Fibroblast of mammary gland (primary cell): ENCODE results near the gene DDA1.

Source experiments
- DNase-seq: peaks from one replicate; pipeline ENCODE4 v3.0.0-alpha.2; 2010; ENCODE audit warnings: low read depth
- H3K4me3 ChIP-seq: 2 replicates; pipeline ENCODE4 v1.5.1; 2011; ENCODE audit warnings: low read depth, mild to moderate bottlenecking, low read length, moderate library complexity; ENCODE audit not compliant: control insufficient read depth
- TF ChIP-seq, protein P1 (sequence below): conservative IDR thresholded peaks from 2 replicates; pipeline ENCODE4 v1.5.1; 2011; ENCODE audit warnings: low read depth, low read length, inconsistent platforms; ENCODE audit not compliant: control insufficient read depth, insufficient read depth

Gene DDA1

DNA sequence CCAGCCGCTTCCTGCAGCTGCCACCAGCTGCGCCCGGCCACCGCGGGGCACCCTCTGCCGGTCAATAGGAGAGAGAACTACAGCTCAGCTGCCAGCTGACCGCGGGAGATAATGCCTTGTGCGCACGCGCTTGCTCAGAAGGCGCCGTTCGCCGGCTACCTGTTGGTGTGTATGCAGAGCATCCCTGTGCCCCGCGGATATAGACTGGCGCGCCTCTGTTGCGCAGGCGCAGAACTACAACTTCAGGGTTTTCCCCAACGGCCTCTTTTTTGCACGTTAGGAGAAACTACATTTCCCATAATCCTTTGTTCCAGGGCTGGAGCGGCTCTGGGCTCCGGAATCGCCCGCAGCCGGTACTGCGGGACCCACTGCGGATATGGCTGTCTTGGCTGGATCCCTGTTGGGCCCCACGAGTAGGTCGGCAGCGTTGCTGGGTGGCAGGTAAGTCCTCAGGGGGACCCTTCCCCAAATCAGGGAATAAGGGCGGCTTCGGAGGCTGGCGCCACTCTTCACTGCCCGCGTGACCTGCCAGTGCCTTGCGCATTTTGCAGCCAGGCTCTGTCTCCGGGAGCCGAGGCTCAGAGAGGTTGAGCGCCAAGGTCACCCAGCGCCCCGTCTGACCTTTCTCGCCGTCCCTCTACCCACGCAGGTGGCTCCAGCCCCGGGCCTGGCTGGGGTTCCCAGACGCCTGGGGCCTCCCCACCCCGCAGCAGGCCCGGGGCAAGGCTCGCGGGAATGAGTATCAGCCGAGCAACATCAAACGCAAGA lies 3.7 kb upstream of the DDA1 start, which contains the start of gene MRPL34:
Gene MRPL34, plus strand, starts transcription at position 356 of the 768 bp plus-strand sequence. Its CDS starts 21 bp downstream, at position 377.
- DNase-seq, result peak; percentile 98
- H3K4me3 ChIP-seq, result peak within 1 kb of the TSS; percentile 78
- TF ChIP-seq, protein P1, sequence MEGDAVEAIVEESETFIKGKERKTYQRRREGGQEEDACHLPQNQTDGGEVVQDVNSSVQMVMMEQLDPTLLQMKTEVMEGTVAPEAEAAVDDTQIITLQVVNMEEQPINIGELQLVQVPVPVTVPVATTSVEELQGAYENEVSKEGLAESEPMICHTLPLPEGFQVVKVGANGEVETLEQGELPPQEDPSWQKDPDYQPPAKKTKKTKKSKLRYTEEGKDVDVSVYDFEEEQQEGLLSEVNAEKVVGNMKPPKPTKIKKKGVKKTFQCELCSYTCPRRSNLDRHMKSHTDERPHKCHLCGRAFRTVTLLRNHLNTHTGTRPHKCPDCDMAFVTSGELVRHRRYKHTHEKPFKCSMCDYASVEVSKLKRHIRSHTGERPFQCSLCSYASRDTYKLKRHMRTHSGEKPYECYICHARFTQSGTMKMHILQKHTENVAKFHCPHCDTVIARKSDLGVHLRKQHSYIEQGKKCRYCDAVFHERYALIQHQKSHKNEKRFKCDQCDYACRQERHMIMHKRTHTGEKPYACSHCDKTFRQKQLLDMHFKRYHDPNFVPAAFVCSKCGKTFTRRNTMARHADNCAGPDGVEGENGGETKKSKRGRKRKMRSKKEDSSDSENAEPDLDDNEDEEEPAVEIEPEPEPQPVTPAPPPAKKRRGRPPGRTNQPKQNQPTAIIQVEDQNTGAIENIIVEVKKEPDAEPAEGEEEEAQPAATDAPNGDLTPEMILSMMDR, result peak; percentile 57

DNA sequence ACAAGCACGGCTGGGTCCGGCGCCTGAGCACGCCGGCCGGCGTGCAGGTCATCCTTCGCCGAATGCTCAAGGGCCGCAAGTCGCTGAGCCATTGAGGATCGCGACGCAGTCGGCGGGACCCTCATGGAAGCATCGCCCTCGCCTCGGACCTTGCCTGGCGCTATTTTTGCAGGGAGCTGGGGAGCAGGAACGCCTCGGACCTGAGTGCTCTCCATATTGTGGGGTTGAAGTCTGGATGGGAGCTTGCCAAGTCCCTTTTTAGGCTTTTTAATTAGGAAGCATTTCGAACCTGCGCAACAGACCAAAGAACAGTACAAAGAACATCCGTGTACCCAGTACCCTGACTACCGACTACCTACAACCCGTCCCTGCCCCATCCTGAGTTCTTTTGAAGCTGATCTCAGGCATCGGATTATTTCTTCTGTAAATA lies 3.1 kb upstream of the DDA1 start:
- TF ChIP-seq, protein P1, result no peak
- peak overlapping the region; percentile 78 for H3K4me3 ChIP-seq
- DNase-seq, result no peak

DNA sequence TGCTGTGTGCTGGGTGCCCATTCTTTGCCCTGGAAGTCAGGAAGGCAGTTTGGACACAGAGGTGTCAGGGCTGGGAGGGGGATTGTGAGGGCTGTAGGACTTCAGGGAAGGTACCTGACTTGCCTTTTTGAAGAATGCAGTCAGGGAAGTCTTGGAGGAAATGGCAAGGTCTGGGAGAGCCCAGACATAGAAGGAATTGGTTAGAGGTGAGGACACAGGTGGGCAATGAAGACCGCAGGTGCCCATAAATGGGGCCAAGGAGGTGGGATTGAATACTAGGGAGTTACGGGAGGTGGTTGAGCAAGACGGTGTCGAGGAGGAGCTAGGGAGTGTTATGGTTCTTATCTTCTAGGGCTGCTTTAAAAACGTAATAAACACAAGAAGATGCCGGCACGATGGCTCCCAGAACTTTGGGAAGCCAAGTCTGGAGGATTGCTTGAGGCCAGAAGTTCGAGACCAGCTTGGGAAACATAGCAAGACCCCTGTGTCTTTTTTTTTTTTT lies 1.4 kb upstream of the DDA1 start:
- TF ChIP-seq, protein P1, result no peak
- no peak overlapping the region for H3K4me3 ChIP-seq

DNA sequence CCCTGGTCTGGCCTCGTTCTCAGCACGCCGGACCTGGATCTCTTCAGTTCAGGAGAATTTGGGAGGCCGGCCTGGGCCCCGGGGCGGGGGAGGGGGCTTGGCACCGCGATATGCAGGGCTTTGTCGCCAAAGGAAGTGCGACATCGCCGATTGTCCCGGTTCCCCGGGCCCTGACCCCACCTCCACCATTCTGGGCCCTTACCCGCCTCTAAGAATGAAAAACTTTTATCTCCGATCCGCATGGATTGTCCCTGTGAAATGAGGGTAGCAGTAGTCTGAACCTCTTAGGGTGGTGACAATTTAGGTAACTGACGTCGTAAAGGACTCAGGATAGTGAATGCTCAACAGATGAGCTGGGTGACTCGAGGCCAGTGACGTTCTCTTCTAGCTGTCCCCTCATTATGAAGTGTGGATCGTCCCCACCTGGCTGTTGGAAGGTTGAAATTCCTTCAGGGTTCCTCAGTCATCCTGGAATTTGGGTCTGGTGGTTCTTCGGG lies 650 bp downstream of the DDA1 start:
- H3K4me3 ChIP-seq, result peak overlapping the region; percentile 92
- TF ChIP-seq, protein P1, result no peak
- no peak for DNase-seq

More for the DNA sequence above, 1.4 kb upstream of the DDA1 start:
- DNase-seq, result no peak

DNA sequence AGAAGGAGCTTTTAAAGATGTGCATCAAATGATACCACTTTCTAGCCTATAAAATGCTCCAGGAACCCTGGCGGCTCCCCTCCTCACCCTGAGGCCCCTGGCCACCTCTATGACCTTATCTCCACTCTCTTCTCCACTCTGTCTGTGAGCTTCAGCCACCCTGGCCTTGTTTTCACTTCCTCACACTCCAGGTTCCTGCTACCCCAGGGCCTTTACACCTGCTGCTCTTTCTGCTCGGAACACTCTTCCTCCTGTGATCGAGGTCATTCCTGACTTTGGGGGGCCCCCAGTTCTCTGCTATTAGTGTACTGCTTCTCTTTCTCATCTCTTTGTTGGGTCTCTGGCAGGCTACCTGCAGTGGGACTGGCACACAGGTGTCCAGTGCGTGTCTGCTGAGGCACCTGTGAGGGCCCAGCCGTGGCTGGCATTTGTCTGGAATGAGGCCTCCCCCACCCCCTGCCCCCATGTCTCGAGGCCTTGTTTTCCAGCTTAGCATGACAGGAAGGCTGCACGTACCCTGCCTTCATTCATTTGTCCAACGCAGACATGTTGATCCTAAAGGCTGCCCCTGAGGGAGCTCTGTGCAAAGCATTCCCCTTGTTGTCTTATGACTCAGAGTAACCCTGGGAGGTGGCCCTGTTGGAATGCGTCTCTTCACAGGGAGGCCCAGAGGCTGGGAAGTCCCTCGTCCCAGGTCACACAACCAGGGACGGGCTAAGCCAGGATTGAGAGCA lies 2.3 kb downstream of the DDA1 start:
- peak; percentile 66 for DNase-seq
- no peak overlapping the region for H3K4me3 ChIP-seq
- TF ChIP-seq, protein P1, result no peak

DNA sequence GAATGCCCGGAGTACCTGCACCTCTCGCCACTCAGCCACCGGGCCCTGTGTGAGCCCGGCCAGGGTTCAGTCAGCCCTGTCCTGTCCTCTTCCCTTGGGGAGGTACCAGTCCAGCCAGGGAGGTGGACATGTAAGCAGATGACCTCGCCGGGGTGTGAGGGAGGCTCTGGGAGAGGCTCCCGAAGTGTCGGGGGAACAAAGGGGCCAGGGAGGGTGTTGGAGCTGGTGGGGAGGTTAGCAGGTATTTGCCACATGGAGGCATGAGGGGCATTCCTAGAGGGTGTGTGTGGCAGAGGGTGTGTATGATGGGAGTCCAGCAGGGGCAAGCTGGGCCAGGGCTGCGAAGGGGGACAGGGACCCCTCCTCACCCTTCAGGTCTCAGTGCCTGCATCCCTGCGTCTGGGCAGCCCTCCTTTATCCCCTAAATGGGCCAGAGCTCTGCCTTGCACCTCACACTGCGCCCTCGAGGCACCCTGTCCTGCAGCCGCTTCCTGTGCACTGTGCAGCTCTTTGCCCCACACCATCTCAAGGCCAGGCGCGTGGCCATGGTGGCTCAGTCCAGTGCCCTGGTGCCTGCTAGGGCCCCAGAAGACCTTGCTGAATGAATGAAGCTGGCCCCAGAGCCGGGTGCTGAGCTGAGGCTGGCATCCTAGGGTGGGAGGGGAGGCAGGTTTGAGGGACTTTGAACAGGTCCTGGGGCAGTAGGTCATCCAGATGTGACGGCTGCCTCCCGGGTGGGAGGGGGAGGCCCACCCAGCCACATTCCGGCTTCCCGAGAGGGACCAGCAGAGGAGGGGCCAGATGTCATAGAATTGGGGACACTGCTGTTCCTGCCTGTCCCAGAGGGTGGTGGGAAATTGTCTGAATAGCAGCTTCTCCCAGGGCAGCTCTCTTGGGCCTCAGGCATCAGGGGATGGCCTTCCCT lies 3.1 kb downstream of the DDA1 start:
- DNase-seq, result no peak
- no peak overlapping the region for H3K4me3 ChIP-seq
- TF ChIP-seq, protein P1, result no peak
